Lung (tissue), 12 donors: ENCODE data around the gene NRG3. TPM values are rescaled to one million over a fixed set of nuclear protein-coding genes. Genes with fewer than 3 reads are reported as not detected.
A peak's percentile ranks its signal among the peaks of the same experiment; 100 is the strongest.

Experiments used
- ATAC-seq: fragments of 200-7000 bp; cut with Tn5 transposase; one replicate; pipeline ENCODE4 v1.9.1; 2020; ENCODE audit warnings: moderate number of reproducible peaks; ENCODE audit not compliant: insufficient read depth, low FRiP score
- DNase-seq, 3 donors: peaks; one replicate each; pipeline ENCODE4 v3.0.0-alpha.2; 2013 to 2017
- H3K27ac ChIP-seq, 2 donors: one replicate each; pipeline ENCODE4 v1.5.1; 2013; ENCODE audit warnings: mild to moderate bottlenecking in 2 of 2, moderate library complexity in 2 of 2, control low read depth in 1 of 2, inconsistent platforms in 1 of 2, low read depth in 1 of 2, low read length in 1 of 2
- H3K27me3 ChIP-seq, 3 donors: one replicate each; pipeline ENCODE4 v1.5.1; 2013; ENCODE audit warnings: low read length in 2 of 3; ENCODE audit not compliant: control insufficient read depth in 3 of 3, insufficient read depth in 3 of 3
- H3K36me3 ChIP-seq, 4 donors: one replicate each; pipeline ENCODE4 v1.5.1; 2013; ENCODE audit warnings: low read length in 4 of 4, mild to moderate bottlenecking in 1 of 4, moderate library complexity in 1 of 4; ENCODE audit not compliant: control insufficient read depth in 4 of 4, insufficient read depth in 4 of 4
- H3K4me1 ChIP-seq, 5 donors: one replicate each; pipeline ENCODE4 v1.5.1; 2013; ENCODE audit warnings: low read length in 5 of 5, mild to moderate bottlenecking in 2 of 5, moderate library complexity in 1 of 5; ENCODE audit not compliant: control insufficient read depth in 5 of 5, insufficient read depth in 5 of 5
- H3K4me3 ChIP-seq: one replicate; pipeline ENCODE4 v1.5.1; 2013; ENCODE audit warnings: mild to moderate bottlenecking, control low read depth, moderate library complexity
- H3K9ac ChIP-seq, 2 donors: one replicate each; pipeline ENCODE4 v1.5.1; 2013; ENCODE audit warnings: low read length in 2 of 2, control low read depth in 1 of 2; ENCODE audit not compliant: insufficient read depth in 1 of 2
- H3K9me3 ChIP-seq, 4 donors: one replicate each; pipeline ENCODE4 v1.5.1; 2013; ENCODE audit warnings: low read length in 3 of 4, mild to moderate bottlenecking in 1 of 4, moderate library complexity in 1 of 4; ENCODE audit not compliant: control insufficient read depth in 4 of 4, insufficient read depth in 3 of 4
- WGBS, 2 donors: extraction: QIAGEN DNeasy Blood & Tissue Kit; methylation state at CpG; one replicate each; pipeline ENCODE4 v1.1.7; 2013; 5-methylcytosine and 5-hydroxymethylcytosine counted together
- polyA plus RNA-seq, 2 donors: library from polyadenylated mRNA; stranded (reverse); fragments of 200-250 nt; gene quantifications; one replicate each; pipeline ENCODE4 v1.2.1, GENCODE V29; 2013
- total RNA-seq, 2 donors: library from RNA; depleted of rRNA in 1 of 2; stranded (reverse); fragments of >200 nt in 1 of 2; gene quantifications; one replicate each; pipeline ENCODE4 v1.2.1, GENCODE V29; 2014 to 2021
- TF ChIP-seq, protein P1 (sequence below): IDR thresholded peaks from 2 replicates; pipeline ENCODE4 v1.5.1; 2012; ENCODE audit warnings: mild to moderate bottlenecking; ENCODE audit errors: control extremely low read depth, extremely low read depth
- donor health status: control.
- donor health status: control.
- donor health status: Bipolar disorder and iron deficiency.
- donor health status: healthy.
- donor health status: DM: yes; HTN: yes; CAD: no.

Gene NRG3
- total and polyA plus RNA-seq, 4 donors: 0.49 to 2.0 (median 0.84) TPM

DNA sequence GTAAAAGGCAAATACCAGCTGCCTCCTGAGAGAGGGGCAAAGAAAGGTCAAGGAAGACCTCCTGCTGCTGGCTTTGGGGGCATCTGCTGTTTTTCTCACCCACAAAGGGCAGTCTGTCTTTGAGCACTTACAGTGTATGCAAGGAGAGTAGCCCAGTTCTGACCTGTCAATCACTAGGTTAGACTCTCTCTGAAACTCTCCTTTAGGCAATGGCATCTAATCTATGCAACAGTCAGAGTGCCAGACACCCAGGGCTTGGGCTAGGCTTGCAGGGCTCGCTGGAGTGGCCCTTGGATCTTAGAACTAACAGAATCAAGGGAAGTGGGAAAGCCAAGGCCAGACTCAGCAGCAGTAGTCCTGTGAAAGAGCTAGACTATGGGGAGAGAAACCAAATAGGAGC is 522.9 kb downstream of the NRG3 start:
- H3K9me3 ChIP-seq: peaks cover 0 to 5% (median 0%) of the 10 kb centered on the region in 4 donors
- H3K9ac ChIP-seq: no peak overlapping the region
- 19 to 25% methylated on average over 1 of the region's 1 CpG for WGBS, 2 donors
- no peaks in the 10 kb centered on the region for H3K36me3 ChIP-seq
- ATAC-seq: no peak
- TF ChIP-seq, protein P1, sequence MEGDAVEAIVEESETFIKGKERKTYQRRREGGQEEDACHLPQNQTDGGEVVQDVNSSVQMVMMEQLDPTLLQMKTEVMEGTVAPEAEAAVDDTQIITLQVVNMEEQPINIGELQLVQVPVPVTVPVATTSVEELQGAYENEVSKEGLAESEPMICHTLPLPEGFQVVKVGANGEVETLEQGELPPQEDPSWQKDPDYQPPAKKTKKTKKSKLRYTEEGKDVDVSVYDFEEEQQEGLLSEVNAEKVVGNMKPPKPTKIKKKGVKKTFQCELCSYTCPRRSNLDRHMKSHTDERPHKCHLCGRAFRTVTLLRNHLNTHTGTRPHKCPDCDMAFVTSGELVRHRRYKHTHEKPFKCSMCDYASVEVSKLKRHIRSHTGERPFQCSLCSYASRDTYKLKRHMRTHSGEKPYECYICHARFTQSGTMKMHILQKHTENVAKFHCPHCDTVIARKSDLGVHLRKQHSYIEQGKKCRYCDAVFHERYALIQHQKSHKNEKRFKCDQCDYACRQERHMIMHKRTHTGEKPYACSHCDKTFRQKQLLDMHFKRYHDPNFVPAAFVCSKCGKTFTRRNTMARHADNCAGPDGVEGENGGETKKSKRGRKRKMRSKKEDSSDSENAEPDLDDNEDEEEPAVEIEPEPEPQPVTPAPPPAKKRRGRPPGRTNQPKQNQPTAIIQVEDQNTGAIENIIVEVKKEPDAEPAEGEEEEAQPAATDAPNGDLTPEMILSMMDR: no peak
- H3K27me3 ChIP-seq: no peaks in the 10 kb centered on the region
- no peak overlapping the region for H3K27ac ChIP-seq
- no peak overlapping the region for H3K4me3 ChIP-seq
- DNase-seq: peak; percentile 9 to 19 (median 14)
- no peaks in the 10 kb centered on the region for H3K4me1 ChIP-seq

DNA sequence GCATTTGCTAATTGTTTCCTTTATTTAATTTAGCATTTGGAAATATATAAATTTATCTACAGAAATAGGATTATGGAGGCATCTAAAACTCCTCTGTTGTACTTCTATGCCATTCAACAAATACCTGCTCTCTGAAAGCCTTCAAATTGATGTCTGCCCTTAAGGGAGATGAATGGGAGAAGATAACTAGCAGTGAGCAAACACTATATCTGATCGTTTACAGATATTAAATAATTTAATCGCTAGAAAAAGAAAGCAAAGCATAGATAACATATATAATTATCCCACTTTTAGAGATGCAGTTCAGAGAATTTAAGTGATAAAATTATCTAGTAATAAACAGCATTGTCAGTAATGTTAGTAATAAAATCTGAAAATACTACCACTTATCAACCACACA is 524.9 kb downstream of the NRG3 start:
- Histone ChIP-seq H3K9ac (no peak overlapping the region), H3K27ac (no peak overlapping the region), H3K27me3 (peaks cover 0 to 2% (median 0%) of the 10 kb centered on the region in 3 donors), H3K36me3 (no peaks in the 10 kb centered on the region), H3K4me3 (no peak overlapping the region), H3K4me1 (no peaks in the 10 kb centered on the region), H3K9me3 (peaks cover 0 to 5% (median 0%) of the 10 kb centered on the region in 4 donors)
- DNase-seq: no peak
- TF ChIP-seq, protein P1: no peak
- ATAC-seq: no peak
- 64 to 85% methylated on average over 2 of the region's 2 CpGs for WGBS, 2 donors

- Histone ChIP-seq H3K9me3 (peaks cover 0 to 5% (median 0%) of the 10 kb centered on the region in 4 donors), H3K27ac (no peak overlapping the region), H3K36me3 (no peaks in the 10 kb centered on the region), H3K9ac (no peak overlapping the region), H3K4me3 (no peak overlapping the region), H3K27me3 (peaks cover 0 to 2% (median 0%) of the 10 kb centered on the region in 3 donors), H3K4me1 (no peaks in the 10 kb centered on the region)
- TF ChIP-seq, protein P1: no peak
- ATAC-seq (no peak), DNase-seq (no peak)
- WGBS, 2 donors: 56 to 69% methylated on average over 1 of the region's 1 CpG
These were observed 525.8 kb downstream of the NRG3 start for GRCh38 chr10:82400841-82401240.

DNA sequence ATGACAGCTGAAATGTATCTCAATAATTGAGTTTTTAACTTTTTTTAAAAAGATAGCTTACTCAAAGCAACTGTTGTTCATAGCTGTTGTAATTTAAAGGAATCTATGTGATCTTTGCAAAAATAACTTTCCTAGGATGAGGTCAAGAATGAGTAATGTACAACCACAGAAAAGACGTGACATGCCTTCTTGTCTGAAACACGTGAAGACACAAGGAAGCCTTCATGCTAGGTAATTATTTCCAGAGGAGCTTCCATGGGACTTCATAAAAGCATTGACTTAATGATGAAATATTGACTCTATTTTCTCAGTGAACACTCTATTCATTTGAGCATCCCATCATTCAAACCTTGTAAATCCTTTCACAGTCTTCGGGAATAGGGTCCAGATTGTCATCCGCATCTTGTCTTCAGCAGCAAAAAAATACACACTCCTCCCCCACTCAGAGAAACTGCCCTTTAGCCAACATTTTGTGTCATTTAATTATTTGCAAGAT is 528.0 kb downstream of the NRG3 start:
- ATAC-seq: no peak
- Histone ChIP-seq H3K9me3 (peaks cover 0 to 5% (median 0%) of the 10 kb centered on the region in 4 donors), H3K27me3 (peaks cover 0 to 2% (median 0%) of the 10 kb centered on the region in 3 donors), H3K27ac (no peak overlapping the region), H3K4me1 (no peaks in the 10 kb centered on the region), H3K4me3 (no peak overlapping the region), H3K36me3 (no peaks in the 10 kb centered on the region), H3K9ac (no peak overlapping the region)
- TF ChIP-seq, protein P1: no peak
- WGBS, 2 donors: 84 to 88% methylated on average over 4 of the region's 4 CpGs
- no peak for DNase-seq
